ENCODE results near the gene CLDN10. TPM values are rescaled to one million over a fixed set of nuclear protein-coding genes. Genes with fewer than 3 reads are reported as not detected.

Gene CLDN10
- total RNA-seq, 1 donor from 2014 or later: 0.32 TPM

- Histone ChIP-seq H4K20me1 (ENCODE audit: insufficient read depth, low read length) (no peaks in the 10 kb centered on the region), H2AFZ (ENCODE audit: low read depth, low read length) (no peak overlapping the region), H3K4me3 (ENCODE audit: insufficient read depth, low read depth, low read length) (no peak overlapping the region), H3K4me1 (ENCODE audit: insufficient read depth, low read length) (peaks cover 17% of the 10 kb centered on the region), H3K36me3 (ENCODE audit: insufficient read depth, low read length) (no peaks in the 10 kb centered on the region), H3K27me3 (ENCODE audit: insufficient read depth, low read length) (no peaks in the 10 kb centered on the region), H3K79me2 (ENCODE audit: insufficient read depth, low read length) (no peaks in the 10 kb centered on the region), H3K4me2 (ENCODE audit: low read length) (no peak overlapping the region), H3K9me3 (ENCODE audit: insufficient read depth, low read depth, low read length) (no peaks in the 10 kb centered on the region), H3K9ac (ENCODE audit: low read length) (no peak overlapping the region), H3K27ac (ENCODE audit: low read depth, low read length) (no peak overlapping the region)
- no peak overlapping the region for H3K27ac Mint-ChIP-seq (ENCODE audit: unreplicated experiment)
- peaks cover 21% of the 10 kb centered on the region for H3K4me1 Mint-ChIP-seq (ENCODE audit: low read depth, unreplicated experiment)
- FAIRE-seq (no peak), DNase-seq (ENCODE audit: low read depth) (no peak)
- TF ChIP-seq EZH2 (IDR thresholded peaks at IDR 0.05; ENCODE audit: insufficient read depth, low read length): no peak
- no peak for TF ChIP-seq CTCF (IDR thresholded peaks at IDR 0.05; ENCODE audit: insufficient read depth, low read depth, low read length)
- no peaks in the 10 kb centered on the region for H3K9me3 Mint-ChIP-seq (ENCODE audit: unreplicated experiment)
- H3K27me3 Mint-ChIP-seq (ENCODE audit: low read depth, unreplicated experiment): no peaks in the 10 kb centered on the region
- H3K4me3 Mint-ChIP-seq (ENCODE audit: unreplicated experiment): no peak overlapping the region
- H3K36me3 Mint-ChIP-seq (ENCODE audit: low read depth, unreplicated experiment): no peaks in the 10 kb centered on the region
These were observed 18.9 kb upstream of the CLDN10 start for GRCh38 chr13:95533545-95534160.

- Histone ChIP-seq H3K9me3 (ENCODE audit: insufficient read depth, low read depth, low read length) (no peaks in the 10 kb centered on the region), H3K79me2 (ENCODE audit: insufficient read depth, low read length) (no peaks in the 10 kb centered on the region), H3K4me3 (ENCODE audit: insufficient read depth, low read depth, low read length) (no peak overlapping the region), H3K4me1 (ENCODE audit: insufficient read depth, low read length) (peaks cover 14% of the 10 kb centered on the region), H3K4me2 (ENCODE audit: low read length) (peak overlapping the region; percentile 70), H3K36me3 (ENCODE audit: insufficient read depth, low read length) (no peaks in the 10 kb centered on the region), H3K27ac (ENCODE audit: low read depth, low read length) (peak overlapping the region; percentile 29), H3K9ac (ENCODE audit: low read length) (no peak overlapping the region), H3K27me3 (ENCODE audit: insufficient read depth, low read length) (no peaks in the 10 kb centered on the region), H4K20me1 (ENCODE audit: insufficient read depth, low read length) (no peaks in the 10 kb centered on the region), H2AFZ (ENCODE audit: low read depth, low read length) (no peak overlapping the region)
- Mint-ChIP-seq H3K27me3 (ENCODE audit: low read depth, unreplicated experiment) (no peaks in the 10 kb centered on the region), H3K9me3 (ENCODE audit: unreplicated experiment) (no peaks in the 10 kb centered on the region), H3K27ac (ENCODE audit: unreplicated experiment) (no peak overlapping the region), H3K4me1 (ENCODE audit: low read depth, unreplicated experiment) (peaks cover 19% of the 10 kb centered on the region), H3K4me3 (ENCODE audit: unreplicated experiment) (no peak overlapping the region), H3K36me3 (ENCODE audit: low read depth, unreplicated experiment) (no peaks in the 10 kb centered on the region)
- no peak for TF ChIP-seq CTCF (IDR thresholded peaks at IDR 0.05; ENCODE audit: insufficient read depth, low read depth, low read length)
- TF ChIP-seq EZH2 (IDR thresholded peaks at IDR 0.05; ENCODE audit: insufficient read depth, low read length): no peak
- DNase-seq (ENCODE audit: low read depth): peak; percentile 89
- FAIRE-seq: peak; percentile 52
These were observed 17.3 kb upstream of the CLDN10 start for GRCh38 chr13:95535243-95535642.

- Histone ChIP-seq H3K36me3 (ENCODE audit: insufficient read depth, low read length) (no peaks in the 10 kb centered on the region), H3K4me1 (ENCODE audit: insufficient read depth, low read length) (peaks cover 14% of the 10 kb centered on the region), H3K27ac (ENCODE audit: low read depth, low read length) (no peak overlapping the region), H3K79me2 (ENCODE audit: insufficient read depth, low read length) (no peaks in the 10 kb centered on the region), H3K27me3 (ENCODE audit: insufficient read depth, low read length) (no peaks in the 10 kb centered on the region), H2AFZ (ENCODE audit: low read depth, low read length) (no peak overlapping the region), H3K4me2 (ENCODE audit: low read length) (no peak overlapping the region), H3K4me3 (ENCODE audit: insufficient read depth, low read depth, low read length) (no peak overlapping the region), H4K20me1 (ENCODE audit: insufficient read depth, low read length) (no peaks in the 10 kb centered on the region), H3K9me3 (ENCODE audit: insufficient read depth, low read depth, low read length) (no peaks in the 10 kb centered on the region), H3K9ac (ENCODE audit: low read length) (no peak overlapping the region)
- FAIRE-seq: no peak
- Mint-ChIP-seq H3K4me3 (ENCODE audit: unreplicated experiment) (no peak overlapping the region), H3K4me1 (ENCODE audit: low read depth, unreplicated experiment) (peaks cover 18% of the 10 kb centered on the region), H3K27ac (ENCODE audit: unreplicated experiment) (no peak overlapping the region), H3K27me3 (ENCODE audit: low read depth, unreplicated experiment) (no peaks in the 10 kb centered on the region), H3K9me3 (ENCODE audit: unreplicated experiment) (no peaks in the 10 kb centered on the region), H3K36me3 (ENCODE audit: low read depth, unreplicated experiment) (no peaks in the 10 kb centered on the region)
- TF ChIP-seq CTCF (IDR thresholded peaks at IDR 0.05; ENCODE audit: insufficient read depth, low read depth, low read length) (peak; percentile 50), EZH2 (IDR thresholded peaks at IDR 0.05; ENCODE audit: insufficient read depth, low read length) (no peak)
- no peak for DNase-seq (ENCODE audit: low read depth)
These were observed 15.8 kb upstream of the CLDN10 start for GRCh38 chr13:95536632-95537241.

Data from astrocyte (in vitro differentiated cells and primary cell).